Testis (tissue), 3 donors: ENCODE measurements around the gene MTHFR. TPM values are rescaled to one million over a fixed set of nuclear protein-coding genes. Genes with fewer than 3 reads are reported as not detected.

Experiments used
- DNase-seq: peaks from one replicate; pipeline ENCODE4 v3.0.0-alpha.2; 2019
- H3K27ac ChIP-seq, 2 donors: fragments of 200-600 bp; sonication (generic); one replicate each; pipeline ENCODE4 v1.5.1; 2019
- H3K27me3 ChIP-seq: fragments of 200-600 bp; sonication (generic); one replicate; pipeline ENCODE4 v1.5.1; 2019
- H3K36me3 ChIP-seq: fragments of 200-600 bp; sonication (generic); one replicate; pipeline ENCODE4 v1.5.1; 2017; ENCODE audit warnings: low read depth; ENCODE audit errors: missing control alignments
- H3K4me1 ChIP-seq: fragments of 200-600 bp; sonication (generic); one replicate; pipeline ENCODE4 v1.5.1; 2019
- H3K4me3 ChIP-seq, 2 donors: fragments of 200-600 bp; sonication (generic); one replicate each; pipeline ENCODE4 v1.5.1; 2017 to 2019
- H3K9me3 ChIP-seq: fragments of 200-600 bp; sonication (generic); one replicate; pipeline ENCODE4 v1.5.1; 2017
- POLR2A ChIP-seq: fragments of 450-650 bp; IDR thresholded peaks from one replicate; pipeline ENCODE4 v1.6.1; 2017; ENCODE audit warnings: antibody characterized with exemption, mild to moderate bottlenecking, moderate library complexity
- WGBS, 2 donors: methylation state at CpG; one replicate each; pipeline ENCODE4 v1.1.5; 2018; 5-methylcytosine and 5-hydroxymethylcytosine counted together
- intact Hi-C: fragments of 100-400 bp; cut with DNase I; formaldehyde crosslinking; loops from one replicate; pipeline ENCODE4 v1.15.1; 2023; ENCODE audit warnings: low total_unique reads
- polyA plus RNA-seq: library from polyadenylated mRNA; stranded (reverse); fragments of 350-450 nt; fragmentation: Illumina TruSeq; extraction: RNeasy Lipid Tissue Mini Kit (QIAGEN cat#74804); gene quantifications from one replicate; pipeline ENCODE4 v1.2.3, GENCODE V29; 2014; ENCODE audit warnings: low read depth, low replicate concordance; ENCODE audit not compliant: insufficient read depth
- small RNA-seq, 2 donors: library from RNA; depleted of rRNA; stranded (forward); fragments of <200 nt; gene quantifications; one replicate each; pipeline ENCODE3, GENCODE V24; 2016
- total RNA-seq, 2 donors: library from RNA; depleted of rRNA; stranded (reverse); fragments of >200 nt; gene quantifications; one replicate each; pipeline ENCODE4 v1.2.3, GENCODE V29; 2016
- TF ChIP-seq, protein P1 (sequence below), 3 experiments: fragments of 450-650 bp in 2 of 3; fragments of 200-600 bp in 1 of 3; sonication (generic) in 1 of 3; IDR thresholded peaks; one replicate each; pipeline ENCODE4 v1.5.1; 2016 to 2019; ENCODE audit warnings: antibody characterized with exemption in 3 of 3, mild to moderate bottlenecking in 2 of 3, moderate library complexity in 1 of 3

Gene MTHFR
- total and polyA plus RNA-seq, 3 donors from 2014 or later: 30.4 to 78.3 (median 68.3) TPM

DNA sequence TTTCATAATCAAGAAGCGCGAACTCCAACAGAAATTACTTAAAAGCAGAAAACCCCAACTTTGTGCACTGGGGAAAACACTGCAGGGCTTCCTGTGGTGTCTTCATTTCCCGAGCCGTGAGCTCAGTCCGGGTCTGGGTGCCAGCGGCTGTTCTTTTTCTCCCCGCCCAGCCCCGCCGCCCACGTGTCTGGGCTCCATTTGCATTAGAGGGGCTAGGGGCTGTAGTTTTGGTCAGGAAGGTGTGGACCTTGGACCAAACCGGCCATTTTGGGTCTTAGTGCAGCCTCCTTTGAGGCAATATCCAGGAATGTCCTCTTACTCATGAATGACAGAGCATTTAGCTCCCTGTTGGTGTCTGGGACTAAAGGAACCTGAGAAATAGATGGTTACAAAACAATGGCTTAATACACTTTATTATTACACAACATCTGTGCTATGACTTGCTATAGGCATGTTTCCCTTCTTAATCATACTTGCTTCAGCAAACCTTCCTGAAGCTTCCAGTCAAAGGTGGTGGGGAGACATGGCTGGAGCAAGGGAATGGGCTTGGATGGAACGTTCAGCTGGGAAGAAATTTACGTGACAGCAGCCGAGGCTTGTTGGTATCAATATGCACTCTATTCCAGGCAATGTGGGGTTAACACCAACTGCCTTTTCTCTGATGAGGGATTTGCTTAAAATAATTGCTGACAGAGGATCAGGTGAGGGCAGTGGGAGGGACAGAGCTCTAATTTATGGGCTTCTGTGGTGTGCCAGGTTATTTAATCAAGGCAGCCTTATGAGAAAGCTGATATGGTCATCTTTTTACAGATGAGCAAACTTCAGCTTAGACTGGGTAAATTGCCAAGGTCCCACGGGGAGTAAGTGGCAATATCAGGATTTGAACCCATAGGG is 68.8 kb downstream of the MTHFR start:
- no peaks in the 10 kb centered on the region for H3K36me3 ChIP-seq
- peak; percentile 47 for DNase-seq
- no peaks in the 10 kb centered on the region for H3K9me3 ChIP-seq
- no peaks in the 10 kb centered on the region for H3K27me3 ChIP-seq
- WGBS, 2 donors: 10 to 11% methylated on average over 15 of the region's 15 CpGs
- TF ChIP-seq POLR2A: no peak
- TF ChIP-seq, protein P1, sequence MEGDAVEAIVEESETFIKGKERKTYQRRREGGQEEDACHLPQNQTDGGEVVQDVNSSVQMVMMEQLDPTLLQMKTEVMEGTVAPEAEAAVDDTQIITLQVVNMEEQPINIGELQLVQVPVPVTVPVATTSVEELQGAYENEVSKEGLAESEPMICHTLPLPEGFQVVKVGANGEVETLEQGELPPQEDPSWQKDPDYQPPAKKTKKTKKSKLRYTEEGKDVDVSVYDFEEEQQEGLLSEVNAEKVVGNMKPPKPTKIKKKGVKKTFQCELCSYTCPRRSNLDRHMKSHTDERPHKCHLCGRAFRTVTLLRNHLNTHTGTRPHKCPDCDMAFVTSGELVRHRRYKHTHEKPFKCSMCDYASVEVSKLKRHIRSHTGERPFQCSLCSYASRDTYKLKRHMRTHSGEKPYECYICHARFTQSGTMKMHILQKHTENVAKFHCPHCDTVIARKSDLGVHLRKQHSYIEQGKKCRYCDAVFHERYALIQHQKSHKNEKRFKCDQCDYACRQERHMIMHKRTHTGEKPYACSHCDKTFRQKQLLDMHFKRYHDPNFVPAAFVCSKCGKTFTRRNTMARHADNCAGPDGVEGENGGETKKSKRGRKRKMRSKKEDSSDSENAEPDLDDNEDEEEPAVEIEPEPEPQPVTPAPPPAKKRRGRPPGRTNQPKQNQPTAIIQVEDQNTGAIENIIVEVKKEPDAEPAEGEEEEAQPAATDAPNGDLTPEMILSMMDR (IDR thresholded peaks at IDR 0.05): no peak
- peak overlapping the region; percentile 83 to 87 for H3K4me3 ChIP-seq
- peaks cover 28% of the 10 kb centered on the region for H3K4me1 ChIP-seq
- intact Hi-C loops: loop anchor here (10.0 kb wide), 1 partner anchor 68 kb away; the partner anchor contains the start of genes CLCN6 and MTHFR
- peak overlapping the region; percentile 74 to 90 for H3K27ac ChIP-seq

DNA sequence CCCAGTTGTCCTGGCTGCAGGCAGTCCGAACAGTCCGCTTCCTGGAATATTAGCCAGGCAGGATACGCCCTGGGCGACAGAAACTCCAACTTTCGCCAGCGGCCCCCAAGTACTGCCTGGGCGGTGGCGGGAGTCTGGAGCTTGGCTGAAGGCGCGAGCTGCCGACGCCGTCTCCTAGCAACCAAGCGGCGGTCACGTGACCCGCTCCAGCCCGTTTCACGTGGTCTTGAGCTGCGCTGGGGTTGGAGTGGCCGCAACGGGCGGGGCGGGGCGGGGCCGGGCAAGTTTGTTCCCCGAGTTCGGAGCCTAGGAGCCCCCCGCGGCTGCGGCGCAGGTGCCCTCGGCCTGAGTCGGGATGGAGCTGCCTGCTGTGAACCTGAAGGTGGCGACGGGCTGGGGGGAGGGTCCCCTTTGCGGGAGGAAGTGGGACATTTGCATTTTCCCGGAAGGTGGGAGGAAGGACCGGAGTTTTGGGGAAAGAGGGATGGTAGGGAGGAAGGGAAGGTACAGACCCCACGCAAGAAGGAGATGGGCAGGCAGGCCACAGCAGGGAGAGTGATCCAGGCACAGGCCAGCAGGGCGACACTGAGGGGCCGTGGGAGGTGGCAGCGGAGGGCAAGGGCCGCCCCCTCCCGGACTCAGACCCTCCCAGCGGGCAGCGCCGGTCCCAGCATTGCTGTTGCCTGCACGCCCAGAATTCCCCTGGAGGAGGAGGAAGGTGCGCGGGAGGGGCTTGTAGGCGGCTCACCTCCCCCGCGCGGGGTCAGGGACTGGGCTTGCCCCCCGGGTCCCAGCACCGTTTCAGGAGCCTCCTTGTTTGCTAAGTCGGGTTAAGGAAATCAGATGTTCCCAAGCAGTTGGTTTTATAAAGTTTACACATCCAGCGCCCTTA is 69.7 kb downstream of the MTHFR start, which contains the start of gene AGTRAP:
AGTRAP (plus strand) TSS at position 283 of the 892 bp plus-strand sequence; CDS start at position 356, 73 bp downstream.
- H3K27me3 ChIP-seq: no peaks in the 10 kb centered on the region
- H3K9me3 ChIP-seq: no peaks in the 10 kb centered on the region
- H3K4me1 ChIP-seq: peaks cover 35% of the 10 kb centered on the region
- TF ChIP-seq POLR2A: no peak
- TF ChIP-seq, protein P1 (IDR thresholded peaks at IDR 0.05): no peak
- 0 to 1% methylated on average over 31 to 57 of the region's 59 CpGs for WGBS, 2 donors
- intact Hi-C loops: loop anchor here (10.0 kb wide), 1 partner anchor 69 kb away; the partner anchor contains the start of genes CLCN6 and MTHFR
- no peaks in the 10 kb centered on the region for H3K36me3 ChIP-seq
- DNase-seq: peak; percentile 97
- peak within 1 kb of the TSS; percentile 74 to 90 for H3K27ac ChIP-seq
- H3K4me3 ChIP-seq: peak within 1 kb of the TSS; percentile 83 to 87

Small RNA genes lying within 50 kb of the gene (small RNA-seq; reads per million reads assigned to genes)
- gene RF02156 (0 reads per million in 2 donors), gene RF02157 (0 reads per million in 2 donors), gene RF02158 (0 reads per million in 2 donors)

Other genes starting within 250 kb of the MTHFR start
- 10 to 100 TPM; 11.3 to 17.3 TPM for gene FBXO2, start 151.5 kb downstream of the MTHFR start, total RNA-seq
- 19.0 TPM for gene FBXO2, start 151.5 kb downstream of the MTHFR start, polyA plus RNA-seq
- gene FBXO44, start 151.1 kb downstream of the MTHFR start, total RNA-seq: 10 to 100 TPM; 28.0 to 31.3 TPM
- 36.4 TPM for gene FBXO44, start 151.1 kb downstream of the MTHFR start, polyA plus RNA-seq
- gene FBXO6, start 141.8 kb downstream of the MTHFR start, total RNA-seq: 10 to 100 TPM in 1 of 2 donors, 1 to 10 TPM in 1; 7.8 to 17.3 TPM
- gene FBXO6, start 141.8 kb downstream of the MTHFR start, polyA plus RNA-seq: 15.8 TPM
- gene MAD2L2, start 124.8 kb downstream of the MTHFR start, total RNA-seq: 100 to 1,000 TPM; 115 to 116 TPM
- gene MAD2L2, start 124.8 kb downstream of the MTHFR start, polyA plus RNA-seq: 77.0 TPM
- under 1 TPM; 0.79 to 0.93 TPM for gene DRAXIN, start 114.3 kb downstream of the MTHFR start, total RNA-seq
- gene DRAXIN, start 114.3 kb downstream of the MTHFR start, polyA plus RNA-seq: 0.53 TPM
- 10 to 100 TPM; 64.1 to 75.3 TPM for gene AGTRAP, start 69.8 kb downstream of the MTHFR start, total RNA-seq
- 49.2 TPM for gene AGTRAP, start 69.8 kb downstream of the MTHFR start, polyA plus RNA-seq
- 10 to 100 TPM; 26.0 to 34.5 TPM for gene C1orf167, start 43.8 kb downstream of the MTHFR start, total RNA-seq
- gene C1orf167, start 43.8 kb downstream of the MTHFR start, polyA plus RNA-seq: 64.2 TPM
- 10 to 100 TPM; 57.1 to 91.7 TPM for gene CLCN6, start 227 bp upstream of the MTHFR start, total RNA-seq
- 47.9 TPM for gene CLCN6, start 227 bp upstream of the MTHFR start, polyA plus RNA-seq
- gene NPPA, start 41.8 kb upstream of the MTHFR start, total RNA-seq: not detected
- not detected for gene NPPA, start 41.8 kb upstream of the MTHFR start, polyA plus RNA-seq
- under 1 TPM in 1 of 2 donors, not detected in 1; 0.50 TPM for gene NPPB, start 53.0 kb upstream of the MTHFR start, total RNA-seq
- gene NPPB, start 53.0 kb upstream of the MTHFR start, polyA plus RNA-seq: not detected
- gene KIAA2013, start 120.5 kb upstream of the MTHFR start, total RNA-seq: 100 to 1,000 TPM; 140 to 144 TPM
- 73.5 TPM for gene KIAA2013, start 120.5 kb upstream of the MTHFR start, polyA plus RNA-seq
- gene PLOD1, start 128.8 kb upstream of the MTHFR start, total RNA-seq: 10 to 100 TPM; 33.1 to 62.0 TPM
- gene PLOD1, start 128.8 kb upstream of the MTHFR start, polyA plus RNA-seq: 41.3 TPM
- 10 to 100 TPM; 77.5 to 95.3 TPM for gene MFN2, start 174.5 kb upstream of the MTHFR start, total RNA-seq
- gene MFN2, start 174.5 kb upstream of the MTHFR start, polyA plus RNA-seq: 80.0 TPM
- 10 to 100 TPM; 69.8 to 83.9 TPM for gene MIIP, start 213.5 kb upstream of the MTHFR start, total RNA-seq
- 44.5 TPM for gene MIIP, start 213.5 kb upstream of the MTHFR start, polyA plus RNA-seq